Activated CD8-positive, alpha-beta T cell treated with anti-CD3 and anti-CD28 coated beads, Interleukin-2, amount 10 ng/mL, durations not matched to agents 7 days and 5 days (primary cell): ENCODE data around the gene CADPS2. TPM values are rescaled to one million over a fixed set of nuclear protein-coding genes. Genes with fewer than 3 reads are reported as not detected.
"Not testable (repeated sequence)": the region's sequence is repeated elsewhere in the genome, so short reads cannot be mapped to it uniquely, and the experiment has no call there.

ENCODE experiments used
- ATAC-seq: fragments of 150-1000 bp; cut with Tn5 transposase; one replicate; pipeline ENCODE4 v1.10.0; 2021; ENCODE audit warnings: moderate library complexity
- CTCF ChIA-PET: fragments of 350-600 bp; sonication (Branson Sonifier 250); formaldehyde crosslinking; loops from one replicate; lab custom pipeline; 2021; ENCODE audit warnings: antibody characterized with exemption; lab: Charles Lee
- POLR2A ChIA-PET: fragments of 350-600 bp; sonication (Branson Sonifier 250); formaldehyde crosslinking; loops from one replicate; lab custom pipeline; 2021; ENCODE audit warnings: antibody characterized with exemption; lab: Charles Lee
- DNase-seq: peaks from one replicate; pipeline ENCODE4 v3.0.0-alpha.2; 2020
- H3K27ac Mint-ChIP-seq: one replicate; pipeline ENCODE4 v1.8.0; 2021; ENCODE audit warnings: mild to moderate bottlenecking, mixed read lengths
- H3K27me3 Mint-ChIP-seq: one replicate; pipeline ENCODE4 v1.8.0; 2021; ENCODE audit warnings: low read depth, mixed read lengths
- H3K36me3 Mint-ChIP-seq: one replicate; pipeline ENCODE4 v1.8.0; 2021; ENCODE audit warnings: low read depth, mixed read lengths
- H3K4me1 Mint-ChIP-seq: one replicate; pipeline ENCODE4 v1.8.0; 2021; ENCODE audit warnings: low read depth, mixed read lengths
- H3K4me3 Mint-ChIP-seq: one replicate; pipeline ENCODE4 v1.8.0; 2021; ENCODE audit warnings: mild to moderate bottlenecking, mixed read lengths
- H3K9me3 Mint-ChIP-seq: one replicate; pipeline ENCODE4 v1.8.0; 2022; ENCODE audit warnings: mixed read lengths; ENCODE audit not compliant: insufficient read depth
- total RNA-seq, 2 experiments: library from RNA; stranded (reverse); gene quantifications; one replicate each; pipeline ENCODE4 v1.2.3, GENCODE V29; 2021

CADPS2 gene
- total RNA-seq, 2 experiments from 2014 or later: not detected

DNA sequence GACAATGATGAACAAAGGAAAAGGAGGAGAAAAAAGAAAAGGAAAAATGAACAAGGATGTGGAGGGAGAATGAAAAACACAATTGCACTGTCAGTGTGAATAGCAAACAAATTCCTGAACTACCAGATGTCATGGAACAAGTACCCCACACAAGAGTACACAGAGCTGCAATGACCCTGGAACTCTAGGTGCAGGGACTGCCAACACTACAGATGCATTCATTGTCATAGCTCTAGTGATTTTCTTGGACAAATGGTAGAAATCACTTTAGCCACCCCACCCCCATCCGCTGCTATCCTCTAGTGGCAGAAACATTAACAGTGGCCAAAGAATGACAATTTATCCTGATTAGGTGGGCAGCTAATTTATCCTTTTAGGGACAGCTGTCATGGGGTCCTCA is 190.4 kb downstream of the CADPS2 start:
- CTCF ChIA-PET: no interaction called here
- H3K27me3 Mint-ChIP-seq: no peaks in the 10 kb centered on the region
- no peaks in the 10 kb centered on the region for H3K4me1 Mint-ChIP-seq
- POLR2A ChIA-PET: no interaction called here
- H3K4me3 Mint-ChIP-seq: no peak overlapping the region
- no peaks in the 10 kb centered on the region for H3K36me3 Mint-ChIP-seq
- H3K9me3 Mint-ChIP-seq: no peaks in the 10 kb centered on the region
- DNase-seq: no peak
- H3K27ac Mint-ChIP-seq: no peak overlapping the region
- ATAC-seq: no peak

- H3K36me3 Mint-ChIP-seq: no peaks in the 10 kb centered on the region
- ChIA-PET POLR2A (interaction anchor here (0.6 kb wide), 1 partner anchor 271 kb away, joined by 4 read pairs; no protein-coding TSS in a partner anchor), CTCF (no interaction called here)
- DNase-seq (no peak), ATAC-seq (no peak)
- no peak overlapping the region for H3K27ac Mint-ChIP-seq
- no peaks in the 10 kb centered on the region for H3K4me1 Mint-ChIP-seq
- no peak overlapping the region for H3K4me3 Mint-ChIP-seq
- no peaks in the 10 kb centered on the region for H3K9me3 Mint-ChIP-seq
- no peaks in the 10 kb centered on the region for H3K27me3 Mint-ChIP-seq
Observed at GRCh38 chr7:122694697-122695096, 191.6 kb downstream of the CADPS2 start.

DNA sequence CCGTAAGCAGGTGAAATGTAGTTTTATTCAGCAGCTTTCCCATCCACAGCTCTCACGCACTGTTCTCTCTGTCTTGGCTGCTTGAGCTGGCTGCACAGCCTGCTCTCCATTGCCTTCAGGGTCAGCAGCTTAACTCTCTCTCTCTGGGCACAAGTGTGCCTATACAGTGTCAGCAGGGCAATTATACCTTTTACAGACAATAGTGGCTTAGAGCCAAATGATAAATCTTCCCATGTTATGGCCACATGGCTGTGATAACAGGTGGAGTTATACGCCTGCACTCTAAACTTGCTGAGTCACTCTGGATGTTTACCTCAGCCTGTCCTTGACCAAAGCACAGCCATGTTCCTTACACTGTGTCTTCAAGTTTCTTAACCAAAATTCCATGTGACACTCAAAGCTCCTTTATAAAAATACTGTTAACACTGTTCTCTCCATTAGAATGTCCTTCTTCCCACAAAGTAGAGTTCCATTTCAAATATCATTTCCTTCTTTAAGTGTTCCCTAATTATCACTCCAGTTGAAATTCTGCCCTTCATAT is 193.4 kb downstream of the CADPS2 start:
- H3K4me1 Mint-ChIP-seq: no peaks in the 10 kb centered on the region
- CTCF ChIA-PET: no interaction called here
- H3K9me3 Mint-ChIP-seq: no peaks in the 10 kb centered on the region
- no peaks in the 10 kb centered on the region for H3K36me3 Mint-ChIP-seq
- ATAC-seq (no peak), DNase-seq (no peak)
- no peaks in the 10 kb centered on the region for H3K27me3 Mint-ChIP-seq
- POLR2A ChIA-PET: no interaction called here
- no peak overlapping the region for H3K4me3 Mint-ChIP-seq
- H3K27ac Mint-ChIP-seq: no peak overlapping the region

GRCh38 chr7:122691569-122692235 is 194.6 kb downstream of the CADPS2 start:
- ChIA-PET CTCF (no interaction called here), POLR2A (no interaction called here)
- Mint-ChIP-seq H3K4me3 (no peak overlapping the region), H3K36me3 (no peaks in the 10 kb centered on the region), H3K9me3 (no peaks in the 10 kb centered on the region), H3K27ac (no peak overlapping the region), H3K4me1 (no peaks in the 10 kb centered on the region), H3K27me3 (no peaks in the 10 kb centered on the region)
- ATAC-seq (no peak), DNase-seq (no peak)

- POLR2A ChIA-PET: no interaction called here
- no peak for DNase-seq
- no peak overlapping the region for H3K27ac Mint-ChIP-seq
Observed at GRCh38 chr7:122689346-122690109, 196.7 kb downstream of the CADPS2 start.

GRCh38 chr7:122688400-122688998 is 197.8 kb downstream of the CADPS2 start:
- POLR2A ChIA-PET: no interaction called here
- Mint-ChIP-seq H3K27me3 (no peaks in the 10 kb centered on the region), H3K4me1 (no peaks in the 10 kb centered on the region), H3K9me3 (no peaks in the 10 kb centered on the region), H3K27ac (no peak overlapping the region), H3K4me3 (no peak overlapping the region), H3K36me3 (no peaks in the 10 kb centered on the region)
- CTCF ChIA-PET: no interaction called here
- ATAC-seq (no peak), DNase-seq (no peak)

More at GRCh38 chr7:122689346-122690109, 196.7 kb downstream of the CADPS2 start:
- Mint-ChIP-seq H3K27me3 (no peaks in the 10 kb centered on the region), H3K36me3 (no peaks in the 10 kb centered on the region), H3K9me3 (no peaks in the 10 kb centered on the region), H3K4me3 (no peak overlapping the region), H3K4me1 (no peaks in the 10 kb centered on the region)
- CTCF ChIA-PET: no interaction called here
- no peak for ATAC-seq

- Mint-ChIP-seq H3K4me1 (no peaks in the 10 kb centered on the region), H3K27ac (no peak overlapping the region), H3K4me3 (no peak overlapping the region), H3K36me3 (no peaks in the 10 kb centered on the region), H3K27me3 (no peaks in the 10 kb centered on the region), H3K9me3 (no peaks in the 10 kb centered on the region)
- CTCF ChIA-PET: no interaction called here
- DNase-seq: no peak
- POLR2A ChIA-PET: no interaction called here
- no peak for ATAC-seq
Observed at GRCh38 chr7:122686360-122686878, 199.8 kb downstream of the CADPS2 start.

DNA sequence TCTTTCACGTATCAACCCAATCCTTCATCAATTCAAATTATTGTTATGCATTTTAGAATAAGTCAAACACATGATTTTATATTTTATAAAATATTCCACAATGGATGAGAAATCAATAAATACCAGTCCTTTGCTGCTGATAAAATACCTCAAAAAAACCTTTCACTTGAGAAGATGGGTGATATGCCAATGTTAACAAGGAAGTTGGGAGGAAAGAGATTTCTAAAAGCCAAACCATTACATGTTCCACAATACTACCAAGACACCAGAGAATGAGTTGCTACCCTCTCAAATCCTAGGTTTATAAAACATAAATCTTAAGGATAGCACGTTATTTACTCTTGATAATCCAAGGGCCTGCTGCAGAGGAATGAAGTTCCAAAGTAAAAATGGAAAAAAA is 201.8 kb downstream of the CADPS2 start:
- ATAC-seq (no peak), DNase-seq (no peak)
- no peaks in the 10 kb centered on the region for H3K9me3 Mint-ChIP-seq
- POLR2A ChIA-PET: no interaction called here
- H3K4me1 Mint-ChIP-seq: no peaks in the 10 kb centered on the region
- CTCF ChIA-PET: no interaction called here
- no peak overlapping the region for H3K4me3 Mint-ChIP-seq
- H3K27me3 Mint-ChIP-seq: no peaks in the 10 kb centered on the region
- no peaks in the 10 kb centered on the region for H3K36me3 Mint-ChIP-seq
- no peak overlapping the region for H3K27ac Mint-ChIP-seq

GRCh38 chr7:122682815-122683550 is 203.3 kb downstream of the CADPS2 start:
- ChIA-PET CTCF (no interaction called here), POLR2A (no interaction called here)
- H3K36me3 Mint-ChIP-seq: no peaks in the 10 kb centered on the region
- no peaks in the 10 kb centered on the region for H3K27me3 Mint-ChIP-seq
- no peak overlapping the region for H3K4me3 Mint-ChIP-seq
- DNase-seq (no peak), ATAC-seq (no peak)
- no peaks in the 10 kb centered on the region for H3K4me1 Mint-ChIP-seq
- H3K27ac Mint-ChIP-seq: no peak overlapping the region
- H3K9me3 Mint-ChIP-seq: no peaks in the 10 kb centered on the region

DNA sequence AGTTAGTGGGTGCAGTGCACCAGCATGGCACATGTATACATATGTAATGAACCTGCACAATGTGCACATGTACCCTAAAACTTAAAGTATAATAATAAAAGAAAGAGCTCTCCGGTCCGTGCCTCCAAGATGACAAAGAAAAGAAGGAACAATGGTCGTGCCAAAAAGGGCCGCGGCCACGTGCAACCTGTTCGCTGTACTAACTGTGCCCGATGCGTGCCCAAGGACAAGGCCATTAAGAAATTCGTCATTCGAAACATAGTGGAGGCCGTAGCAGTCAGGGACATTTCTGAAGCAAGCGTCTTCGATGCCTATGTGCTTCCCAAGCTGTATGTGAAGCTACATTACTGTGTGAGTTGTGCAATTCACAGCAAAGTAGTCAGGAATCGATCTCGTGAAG is 205.1 kb downstream of the CADPS2 start:
- H3K4me3 Mint-ChIP-seq, H3K27me3 Mint-ChIP-seq, POLR2A ChIA-PET, H3K4me1 Mint-ChIP-seq, H3K27ac Mint-ChIP-seq, ATAC-seq, DNase-seq, CTCF ChIA-PET, H3K9me3 Mint-ChIP-seq, H3K36me3 Mint-ChIP-seq: not testable (repeated sequence)

DNA sequence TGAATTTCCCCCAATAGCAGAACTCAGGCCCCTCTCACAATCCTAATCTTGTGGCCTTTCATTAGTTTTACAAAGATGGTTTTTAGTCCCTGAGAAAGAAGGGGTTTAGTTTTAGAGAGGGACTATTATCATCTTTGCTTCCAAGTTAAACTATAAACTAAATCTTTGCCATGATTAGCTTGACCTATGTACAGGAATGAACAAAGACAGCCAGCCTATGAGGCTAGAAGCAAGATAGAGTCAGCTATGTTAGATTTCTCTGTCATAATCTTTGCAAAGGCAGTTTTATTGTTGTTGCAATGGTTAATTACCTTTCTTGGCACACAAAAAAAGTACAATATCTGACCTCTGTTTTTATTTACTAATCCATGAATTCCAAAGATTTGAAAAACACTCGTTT is 206.4 kb downstream of the CADPS2 start:
- CTCF ChIA-PET: no interaction called here
- no peak for ATAC-seq

More for the DNA sequence above, 206.4 kb downstream of the CADPS2 start:
- no peak overlapping the region for H3K4me3 Mint-ChIP-seq
- POLR2A ChIA-PET: no interaction called here
- no peak overlapping the region for H3K27ac Mint-ChIP-seq
- H3K9me3 Mint-ChIP-seq: no peaks in the 10 kb centered on the region
- DNase-seq: no peak
- no peaks in the 10 kb centered on the region for H3K36me3 Mint-ChIP-seq
- H3K4me1 Mint-ChIP-seq: no peaks in the 10 kb centered on the region
- H3K27me3 Mint-ChIP-seq: no peaks in the 10 kb centered on the region
